Transverse colon (tissue), 4 donors: ENCODE results near the gene PARP3. TPM values are rescaled to one million over a fixed set of nuclear protein-coding genes. Genes with fewer than 3 reads are reported as not detected.

Experiments
- DNase-seq: peaks from one replicate; pipeline ENCODE4 v3.0.0-alpha.2; 2019
- H3K27ac ChIP-seq, 4 donors: fragments of 200-600 bp; sonication (generic); 2 replicates each; pipeline ENCODE4 v1.5.1; 2016 to 2018; ENCODE audit warnings: inconsistent platforms in 4 of 4
- H3K27me3 ChIP-seq: fragments of 200-600 bp; sonication (generic); 2 replicates; pipeline ENCODE4 v1.5.1; 2017; ENCODE audit warnings: inconsistent platforms
- H3K36me3 ChIP-seq, 4 donors: fragments of 200-600 bp; sonication (generic); 2 replicates each; pipeline ENCODE4 v1.5.1; 2017 to 2019; ENCODE audit warnings: inconsistent platforms in 4 of 4
- H3K4me1 ChIP-seq, 4 donors: fragments of 200-600 bp; sonication (generic); 2 replicates each; pipeline ENCODE4 v1.5.1; 2017 to 2020; ENCODE audit warnings: inconsistent platforms in 4 of 4
- H3K4me3 ChIP-seq, 4 donors: fragments of 200-600 bp; sonication (generic); 1 replicate in 1 of 4; 2 replicates in 3 of 4; pipeline versions ENCODE4 v1.5.1 to v1.6.1; 2017 to 2019; ENCODE audit warnings: inconsistent platforms in 4 of 4
- H3K9me3 ChIP-seq, 2 donors: fragments of 200-600 bp; sonication (generic); 2 replicates each; pipeline ENCODE4 v1.5.1; 2017 to 2019; ENCODE audit warnings: inconsistent platforms in 2 of 2
- EP300 ChIP-seq: sonication (generic); formaldehyde crosslinking; IDR thresholded peaks from one replicate; pipeline ENCODE4 v1.6.1; 2017; ENCODE audit warnings: antibody characterized with exemption, low read depth
- POLR2A ChIP-seq: fragments of 450-650 bp; IDR thresholded peaks from one replicate; pipeline ENCODE4 v1.6.1; 2016; ENCODE audit warnings: antibody characterized with exemption, mild to moderate bottlenecking, moderate library complexity
- POLR2AphosphoS5 ChIP-seq, 3 donors: sonication (generic); formaldehyde crosslinking; IDR thresholded peaks; one replicate each; pipeline ENCODE4 v1.6.1; 2016; ENCODE audit warnings: antibody characterized with exemption in 3 of 3
- WGBS, 2 donors: methylation state at CpG; one replicate each; pipeline ENCODE4 v1.1.5; 2018; ENCODE audit warnings: low coverage in 1 of 2; 5-methylcytosine and 5-hydroxymethylcytosine counted together
- in situ Hi-C, 4 donors: fragments of 200-750 bp; cut with MboI; loops; one replicate each; pipeline versions ENCODE4 v1.15.0 to v1.15.1; 2017; ENCODE audit warnings: low sequenced_read_pairs in 3 of 4, low pct_ligation_motif_present in 1 of 4, low pct_unique_long_range_greater_than_20kb in 1 of 4
- intact Hi-C: fragments of 100-400 bp; cut with DNase I; formaldehyde crosslinking; loops from one replicate; pipeline ENCODE4 v1.15.1; 2023; ENCODE audit warnings: low total_unique reads
- total RNA-seq, 4 donors: library from RNA; depleted of rRNA; stranded (reverse); fragments of >200 nt; gene quantifications; one replicate each; pipeline ENCODE4 v1.1.0, GENCODE V29; 2016
- TF ChIP-seq, protein P1 (sequence below), 5 experiments: fragments of 200-600 bp in 3 of 5; fragments of 450-650 bp in 2 of 5; sonication (generic) in 3 of 5; IDR thresholded peaks; 1 replicate in 2 of 5; 2 replicates in 3 of 5; pipeline ENCODE4 v1.5.1; 2016 to 2017; ENCODE audit warnings: antibody characterized with exemption in 5 of 5, inconsistent platforms in 3 of 5, mild to moderate bottlenecking in 2 of 5, moderate library complexity in 1 of 5

PARP3 gene
- total RNA-seq, 4 donors from 2014 or later: 18.3 to 64.7 (median 42.1) TPM

DNA sequence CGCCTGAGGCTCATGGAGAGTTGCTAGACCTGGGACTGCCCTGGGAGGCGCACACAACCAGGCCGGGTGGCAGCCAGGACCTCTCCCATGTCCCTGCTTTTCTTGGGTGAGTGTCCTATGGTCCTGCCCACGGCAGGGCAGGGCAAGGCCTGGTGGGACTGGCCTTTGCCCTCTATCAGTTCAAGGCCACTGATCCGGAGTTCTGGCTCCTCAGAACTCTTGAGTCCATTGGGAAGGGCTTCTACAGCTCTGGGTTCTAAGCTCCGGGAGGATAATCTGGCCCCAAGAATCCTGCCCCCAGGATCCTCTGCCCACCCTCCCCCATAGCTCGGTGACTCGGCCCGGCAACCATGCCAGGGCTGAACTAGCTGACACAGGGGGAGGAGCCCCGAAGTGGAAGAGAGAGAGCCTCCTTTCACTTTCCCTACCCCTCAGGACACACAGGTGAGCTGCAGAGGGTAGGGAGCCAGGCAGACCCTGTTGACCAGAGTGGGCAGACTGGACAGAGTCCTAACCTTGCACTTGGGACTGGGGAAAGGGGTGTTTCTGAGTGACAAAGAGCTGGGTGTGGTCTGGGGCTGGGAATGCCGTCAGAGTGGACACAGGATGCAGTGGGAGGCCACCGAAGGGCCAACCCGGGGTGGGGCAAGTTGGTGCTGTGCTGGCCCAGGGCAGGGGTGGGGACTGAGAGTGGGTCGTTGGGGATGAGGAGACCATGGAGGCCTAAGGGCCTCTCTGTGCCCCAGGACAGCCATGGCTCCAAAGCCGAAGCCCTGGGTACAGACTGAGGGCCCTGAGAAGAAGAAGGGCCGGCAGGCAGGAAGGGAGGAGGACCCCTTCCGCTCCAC lies 664 bp downstream of the PARP3 start:
- in situ Hi-C loops (no loop called here), intact Hi-C loops (no loop called here)
- Histone ChIP-seq H3K27ac (peak overlapping the region; percentile 89 to 97 (median 93)), H3K36me3 (peaks cover 0 to 3% (median under 1%) of the 10 kb centered on the region in 4 donors), H3K27me3 (no peaks in the 10 kb centered on the region), H3K4me1 (peaks cover 18 to 30% (median 27%) of the 10 kb centered on the region in 4 donors), H3K4me3 (peak overlapping the region; percentile 27 to 46 (median 40)), H3K9me3 (no peaks in the 10 kb centered on the region)
- WGBS, 2 donors: 32% methylated on average over 14 of the region's 17 CpGs; no CpG with 5 or more reads in 1 of the 2 donors
- DNase-seq: peak; percentile 73
- TF ChIP-seq, protein P1, sequence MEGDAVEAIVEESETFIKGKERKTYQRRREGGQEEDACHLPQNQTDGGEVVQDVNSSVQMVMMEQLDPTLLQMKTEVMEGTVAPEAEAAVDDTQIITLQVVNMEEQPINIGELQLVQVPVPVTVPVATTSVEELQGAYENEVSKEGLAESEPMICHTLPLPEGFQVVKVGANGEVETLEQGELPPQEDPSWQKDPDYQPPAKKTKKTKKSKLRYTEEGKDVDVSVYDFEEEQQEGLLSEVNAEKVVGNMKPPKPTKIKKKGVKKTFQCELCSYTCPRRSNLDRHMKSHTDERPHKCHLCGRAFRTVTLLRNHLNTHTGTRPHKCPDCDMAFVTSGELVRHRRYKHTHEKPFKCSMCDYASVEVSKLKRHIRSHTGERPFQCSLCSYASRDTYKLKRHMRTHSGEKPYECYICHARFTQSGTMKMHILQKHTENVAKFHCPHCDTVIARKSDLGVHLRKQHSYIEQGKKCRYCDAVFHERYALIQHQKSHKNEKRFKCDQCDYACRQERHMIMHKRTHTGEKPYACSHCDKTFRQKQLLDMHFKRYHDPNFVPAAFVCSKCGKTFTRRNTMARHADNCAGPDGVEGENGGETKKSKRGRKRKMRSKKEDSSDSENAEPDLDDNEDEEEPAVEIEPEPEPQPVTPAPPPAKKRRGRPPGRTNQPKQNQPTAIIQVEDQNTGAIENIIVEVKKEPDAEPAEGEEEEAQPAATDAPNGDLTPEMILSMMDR (IDR thresholded peaks at IDR 0.05): no peak
- TF ChIP-seq POLR2AphosphoS5 (IDR thresholded peaks at IDR 0.05) (peak in 2 of 3 donors; percentile 51 to 58), EP300 (no peak), POLR2A (peak; percentile 60)

GRCh38 chr3:51943451-51944391 lies 1.6 kb downstream of the PARP3 start:
- H3K4me3 ChIP-seq: no peak overlapping the region

DNA sequence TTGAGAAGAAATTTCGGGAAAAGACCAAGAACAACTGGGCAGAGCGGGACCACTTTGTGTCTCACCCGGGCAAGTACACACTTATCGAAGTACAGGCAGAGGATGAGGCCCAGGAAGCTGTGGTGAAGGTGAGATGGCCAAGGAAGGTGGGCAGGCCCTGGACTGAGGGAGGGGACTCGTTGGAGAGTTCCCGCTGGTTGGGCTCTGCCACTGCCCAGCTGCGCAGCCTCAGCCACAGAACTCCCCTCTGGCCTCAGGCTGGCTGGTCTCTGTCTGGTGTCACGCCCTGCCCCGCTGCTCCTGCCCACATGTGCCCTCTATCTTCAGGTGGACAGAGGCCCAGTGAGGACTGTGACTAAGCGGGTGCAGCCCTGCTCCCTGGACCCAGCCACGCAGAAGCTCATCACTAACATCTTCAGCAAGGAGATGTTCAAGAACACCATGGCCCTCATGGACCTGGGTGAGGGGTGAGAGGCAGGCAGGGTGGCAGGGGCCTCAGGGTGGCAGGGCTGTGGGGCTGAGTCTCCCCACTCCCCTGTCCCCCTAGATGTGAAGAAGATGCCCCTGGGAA lies 2.4 kb downstream of the PARP3 start:
- no peak for TF ChIP-seq POLR2A
- TF ChIP-seq POLR2AphosphoS5 (IDR thresholded peaks at IDR 0.05): no peak
- TF ChIP-seq, protein P1 (IDR thresholded peaks at IDR 0.05): no peak
- TF ChIP-seq EP300: no peak
- no peaks in the 10 kb centered on the region for H3K27me3 ChIP-seq
- no peak overlapping the region for H3K27ac ChIP-seq
- WGBS, 2 donors: 80 to 87% methylated on average over 1 to 11 of the region's 11 CpGs
- H3K36me3 ChIP-seq: no peaks in the 10 kb centered on the region
- H3K9me3 ChIP-seq: no peaks in the 10 kb centered on the region
- H3K4me3 ChIP-seq: no peak overlapping the region
- H3K4me1 ChIP-seq: peaks cover 18 to 30% (median 27%) of the 10 kb centered on the region in 4 donors
- in situ Hi-C loops (no loop called here), intact Hi-C loops (loop anchor here (5.0 kb wide), 1 partner anchor 1868 kb away; no protein-coding TSS in a partner anchor)
- DNase-seq: no peak

More at GRCh38 chr3:51943451-51944391, 1.6 kb downstream of the PARP3 start:
- TF ChIP-seq, protein P1 (IDR thresholded peaks at IDR 0.05): no peak
- TF ChIP-seq EP300: no peak
- no peak for TF ChIP-seq POLR2AphosphoS5 (IDR thresholded peaks at IDR 0.05)
- no peak for TF ChIP-seq POLR2A
- H3K4me1 ChIP-seq: peaks cover 18 to 30% (median 27%) of the 10 kb centered on the region in 4 donors
- no peaks in the 10 kb centered on the region for H3K9me3 ChIP-seq
- no peaks in the 10 kb centered on the region for H3K36me3 ChIP-seq
- in situ Hi-C loops (no loop called here), intact Hi-C loops (no loop called here)
- 94% methylated on average over 21 of the region's 21 CpGs; no CpG with 5 or more reads in 1 of the 2 donors for WGBS, 2 donors
- H3K27ac ChIP-seq: peak overlapping the region; percentile 89 to 97 (median 93)
- DNase-seq: no peak
- no peaks in the 10 kb centered on the region for H3K27me3 ChIP-seq
